NCI-H1417 (cell line): ENCODE results near the gene TSPAN12.
"Not testable (repeated sequence)": the region's sequence is repeated elsewhere in the genome, so short reads cannot be mapped to it uniquely, and the experiment has no call there.

Source experiments
- DNase-seq, 3 experiments: peaks; one replicate each; lab custom pipeline; 2025; lab: John Stamatoyannopoulos, UW

TSPAN12 gene

GRCh38 chr7:120805636-120806388 lies 52.1 kb downstream of the TSPAN12 start:
- DNase-seq = peak; percentile 69 to 92 (median 77)

- no peak for DNase-seq
Observed at GRCh38 chr7:120802751-120803150, 55.2 kb downstream of the TSPAN12 start.

DNA sequence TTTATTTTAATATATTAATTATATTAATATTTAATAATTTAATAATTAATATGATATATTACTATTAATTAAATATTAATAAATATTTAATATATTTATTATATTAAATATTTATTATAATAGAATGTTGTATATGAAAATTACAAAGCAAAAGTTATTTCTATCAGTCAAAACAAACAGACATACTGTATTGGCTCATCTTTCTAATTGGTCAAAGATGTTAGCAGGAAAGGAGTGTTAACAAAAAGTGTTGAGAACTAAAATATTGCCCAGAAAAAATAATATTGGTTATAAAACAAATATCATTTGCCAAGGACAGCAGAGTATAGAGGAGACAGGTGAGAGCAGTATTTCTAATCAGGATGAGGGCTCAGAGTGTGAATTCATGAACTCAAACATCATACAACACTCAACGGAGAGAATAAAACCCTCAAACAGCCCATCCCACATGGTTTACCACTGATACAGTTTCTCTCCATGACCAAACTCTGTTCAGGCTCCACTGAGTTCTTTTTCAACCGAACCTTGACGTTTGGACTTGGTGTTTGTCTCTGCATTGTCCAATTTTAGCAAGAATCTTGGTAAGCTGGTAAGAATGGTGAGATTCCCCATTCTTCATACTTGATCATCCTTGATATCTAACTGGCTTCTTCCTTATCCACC lies 58.0 kb downstream of the TSPAN12 start:
- DNase-seq = peak in 2 of 3 experiments; percentile 19 to 37

DNA sequence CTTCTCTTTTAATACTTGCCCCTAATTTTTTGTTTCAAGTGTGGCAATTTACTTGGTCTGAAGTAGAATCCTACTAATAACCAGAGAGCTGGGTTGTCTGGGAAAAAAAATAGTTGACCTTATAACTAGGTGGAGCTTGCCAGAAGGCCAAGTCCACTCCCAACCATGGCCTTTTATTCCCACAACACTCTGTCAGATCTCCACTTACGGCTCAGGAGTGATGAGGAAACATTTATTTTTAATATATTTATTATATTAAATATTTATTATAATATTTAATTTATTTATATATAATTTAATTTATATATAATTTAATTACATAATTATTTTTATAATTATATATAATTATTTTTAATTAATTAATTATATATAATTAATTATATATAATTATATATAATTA lies 58.8 kb downstream of the TSPAN12 start:
- DNase-seq = peak in 1 of 3 experiments; percentile 36

GRCh38 chr7:120797026-120797645 lies 60.8 kb downstream of the TSPAN12 start:
- DNase-seq = no peak

GRCh38 chr7:120794106-120794729 lies 63.7 kb downstream of the TSPAN12 start:
- DNase-seq = peak in 1 of 3 experiments; percentile 55

DNA sequence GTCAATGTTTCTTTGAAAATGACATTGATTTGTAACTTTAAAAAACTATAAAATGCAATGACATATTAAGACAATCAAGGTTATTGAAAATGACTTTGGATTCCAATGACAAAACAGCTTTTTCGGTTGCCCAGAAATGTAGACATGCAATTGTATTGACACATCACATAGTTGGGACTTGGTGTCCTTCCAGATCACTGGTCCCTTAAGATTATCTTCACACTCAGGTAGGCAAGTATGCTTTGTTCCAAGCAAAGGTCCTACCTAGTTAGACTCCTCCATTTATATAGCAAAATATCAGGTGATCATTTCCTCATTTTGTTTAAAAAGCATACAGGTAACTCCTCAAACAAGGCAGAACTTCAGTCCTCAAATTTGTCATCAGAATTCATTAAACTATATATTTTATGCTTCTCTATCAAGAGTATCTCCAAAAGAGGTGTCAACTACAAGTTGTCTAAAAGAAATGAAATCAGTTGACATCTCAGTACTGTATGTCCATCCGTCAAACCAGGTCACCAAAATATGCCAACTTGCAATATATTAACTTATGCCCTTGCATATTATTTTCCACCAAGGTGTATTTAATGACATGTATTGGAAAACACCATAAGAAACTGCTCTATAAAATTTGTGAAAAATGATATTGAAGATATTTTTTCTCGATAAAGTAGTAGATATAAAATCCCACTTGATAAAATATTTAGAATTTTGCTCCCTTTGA lies 64.6 kb downstream of the TSPAN12 start:
- no peak for DNase-seq

DNA sequence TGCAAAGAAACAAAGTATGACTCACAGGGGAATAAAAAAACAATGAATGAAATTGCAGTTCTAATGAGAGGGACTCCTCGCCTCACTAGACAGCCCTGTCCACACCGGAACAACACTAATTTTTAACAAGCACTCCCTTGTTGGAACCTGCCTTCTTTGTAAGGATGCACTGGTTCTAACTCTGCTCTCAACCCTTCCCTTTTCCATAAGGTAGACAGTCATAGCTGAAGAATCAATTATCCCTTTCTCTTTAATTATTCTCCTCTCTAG lies 65.1 kb downstream of the TSPAN12 start:
- DNase-seq = no peak

- peak; percentile 24 to 76 (median 65) for DNase-seq
Observed at GRCh38 chr7:120792091-120792860, 65.7 kb downstream of the TSPAN12 start.

- no peak for DNase-seq
Observed at GRCh38 chr7:120785095-120785494, 72.8 kb downstream of the TSPAN12 start.

DNA sequence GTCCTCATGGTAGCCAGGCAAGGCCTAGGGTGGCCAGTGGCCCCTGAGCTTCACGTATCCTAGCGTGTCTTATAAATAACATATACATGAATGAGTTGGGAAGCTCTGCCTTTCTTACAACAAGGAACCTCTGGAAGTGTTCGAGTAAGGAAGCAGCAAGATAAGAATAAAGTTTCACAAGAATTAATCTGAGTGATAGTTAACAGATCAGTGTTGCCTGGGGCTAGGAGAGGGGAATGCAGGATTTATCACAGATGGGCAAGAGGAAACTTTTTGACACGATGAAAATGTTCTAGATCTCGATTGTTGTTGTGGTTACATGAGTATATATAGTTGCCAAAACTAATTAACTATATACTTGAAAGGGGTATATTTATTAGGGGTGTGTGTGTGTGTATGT lies 74.2 kb downstream of the TSPAN12 start:
- DNase-seq = no peak

DNA sequence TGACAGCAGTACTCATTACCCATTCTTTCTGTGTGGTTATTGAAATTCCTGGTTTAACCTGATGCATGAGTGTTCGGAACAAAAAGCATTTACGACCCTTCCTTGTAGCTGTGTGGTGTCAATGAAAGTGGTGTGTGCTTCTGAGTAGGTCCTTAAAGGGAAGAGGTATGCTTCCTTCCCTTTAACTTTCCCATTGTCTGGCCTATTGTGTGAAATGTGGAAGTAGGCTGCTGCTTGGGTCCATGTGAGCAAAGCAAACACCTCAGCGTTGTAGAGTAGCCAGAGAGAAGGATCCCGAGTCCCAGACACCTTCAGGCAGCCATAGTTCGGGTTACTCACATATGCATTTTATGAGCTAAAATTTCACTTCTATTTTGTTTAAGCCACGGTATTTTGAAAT lies 74.7 kb downstream of the TSPAN12 start:
- no peak for DNase-seq

GRCh38 chr7:120781924-120782323 lies 76.0 kb downstream of the TSPAN12 start:
- not testable (repeated sequence) for DNase-seq

DNA sequence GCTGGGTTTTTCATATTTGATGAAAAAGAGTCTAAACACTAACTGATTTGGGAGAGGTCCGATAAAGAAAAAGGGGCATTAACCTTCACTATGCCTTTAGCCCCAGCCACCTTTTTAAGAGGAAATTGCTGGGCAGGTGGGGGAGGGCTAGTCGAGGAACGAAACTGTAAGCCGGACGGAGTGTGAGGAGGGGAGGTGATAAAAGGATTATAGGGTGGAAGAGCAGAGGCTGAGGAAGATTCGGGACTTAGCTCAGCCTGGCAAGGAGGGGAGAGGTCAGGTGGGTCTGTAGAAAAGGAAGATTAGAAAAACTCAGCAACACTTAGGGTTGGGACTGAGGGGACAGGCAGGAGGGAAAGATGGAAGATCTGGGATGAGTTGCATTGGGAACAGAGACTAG lies 77.0 kb downstream of the TSPAN12 start:
- no peak for DNase-seq

DNA sequence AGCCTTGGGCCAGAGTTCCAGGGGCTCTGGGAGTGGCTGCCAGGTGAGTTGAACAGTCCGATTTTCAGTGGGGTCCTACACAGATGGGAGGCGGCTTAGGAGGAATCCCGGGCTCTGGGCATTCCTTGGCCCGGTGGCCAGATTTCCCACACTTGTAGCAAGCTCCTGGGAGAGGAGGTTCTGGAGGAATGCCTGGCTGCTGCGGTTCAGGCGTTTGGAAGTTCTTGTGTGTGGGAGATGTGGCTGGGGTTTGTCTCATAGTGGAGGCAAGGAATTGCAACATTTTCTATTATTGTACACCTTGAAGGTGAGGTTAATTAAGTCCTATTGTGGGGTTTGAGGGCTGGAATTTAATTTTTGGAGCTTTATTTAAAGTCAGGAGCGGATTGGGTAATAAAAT lies 77.5 kb downstream of the TSPAN12 start:
- DNase-seq = not testable (repeated sequence)

GRCh38 chr7:120779078-120779477 lies 78.9 kb downstream of the TSPAN12 start:
- not testable (repeated sequence) for DNase-seq

DNA sequence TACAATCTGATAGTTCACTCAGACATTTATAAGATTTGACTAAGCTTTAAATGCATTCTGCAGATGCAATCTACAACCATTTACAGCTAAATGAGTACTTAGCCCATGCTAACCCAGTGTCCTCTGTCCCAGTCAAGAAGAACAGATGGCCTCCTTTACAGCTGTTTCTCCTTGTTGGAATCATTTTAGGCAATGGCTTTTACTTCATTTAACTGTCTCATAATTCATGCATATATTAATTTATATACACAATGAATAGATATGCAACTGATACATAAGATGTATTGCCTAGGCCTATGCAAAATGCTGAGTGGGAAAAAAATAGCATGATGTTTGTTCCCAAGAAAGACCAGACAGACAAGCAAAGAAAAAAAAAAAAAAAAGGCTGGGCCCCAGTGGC lies 82.2 kb downstream of the TSPAN12 start:
- DNase-seq = no peak

DNA sequence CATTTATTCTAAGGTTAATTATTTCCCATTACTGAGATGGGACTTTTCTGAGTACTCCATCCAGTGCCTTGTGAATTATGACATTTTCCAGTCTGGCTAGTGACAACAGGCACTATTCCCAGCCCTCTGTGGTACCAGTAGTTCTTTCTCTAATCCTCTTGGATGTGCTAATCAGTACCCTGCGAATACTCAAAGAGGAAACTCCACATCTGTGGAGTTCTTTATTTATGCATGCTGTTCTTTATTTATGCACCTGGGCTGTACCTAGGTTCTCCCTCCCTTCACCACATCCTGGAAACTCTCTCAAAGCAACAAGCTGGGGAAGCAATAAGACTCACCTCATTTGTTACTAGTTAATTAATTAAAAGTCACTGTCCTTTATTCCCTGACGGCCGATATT lies 83.5 kb downstream of the TSPAN12 start:
- peak in 1 of 3 experiments; percentile 9 for DNase-seq

- DNase-seq = peak in 1 of 3 experiments; percentile 20
Observed at GRCh38 chr7:120770206-120770605, 87.7 kb downstream of the TSPAN12 start.

GRCh38 chr7:120760851-120761250 lies 97.1 kb downstream of the TSPAN12 start:
- DNase-seq = no peak

GRCh38 chr7:120760050-120760449 lies 97.9 kb downstream of the TSPAN12 start:
- DNase-seq = no peak
